Measurements from ENCODE around the gene PCSK4. TPM values are rescaled to one million over a fixed set of nuclear protein-coding genes. Genes with fewer than 3 reads are reported as not detected.

PCSK4 gene
- total and polyA plus RNA-seq, 2 of the 4 experiments (the other 2 are of a cell fraction): 0.72 to 1.7 TPM

DNA sequence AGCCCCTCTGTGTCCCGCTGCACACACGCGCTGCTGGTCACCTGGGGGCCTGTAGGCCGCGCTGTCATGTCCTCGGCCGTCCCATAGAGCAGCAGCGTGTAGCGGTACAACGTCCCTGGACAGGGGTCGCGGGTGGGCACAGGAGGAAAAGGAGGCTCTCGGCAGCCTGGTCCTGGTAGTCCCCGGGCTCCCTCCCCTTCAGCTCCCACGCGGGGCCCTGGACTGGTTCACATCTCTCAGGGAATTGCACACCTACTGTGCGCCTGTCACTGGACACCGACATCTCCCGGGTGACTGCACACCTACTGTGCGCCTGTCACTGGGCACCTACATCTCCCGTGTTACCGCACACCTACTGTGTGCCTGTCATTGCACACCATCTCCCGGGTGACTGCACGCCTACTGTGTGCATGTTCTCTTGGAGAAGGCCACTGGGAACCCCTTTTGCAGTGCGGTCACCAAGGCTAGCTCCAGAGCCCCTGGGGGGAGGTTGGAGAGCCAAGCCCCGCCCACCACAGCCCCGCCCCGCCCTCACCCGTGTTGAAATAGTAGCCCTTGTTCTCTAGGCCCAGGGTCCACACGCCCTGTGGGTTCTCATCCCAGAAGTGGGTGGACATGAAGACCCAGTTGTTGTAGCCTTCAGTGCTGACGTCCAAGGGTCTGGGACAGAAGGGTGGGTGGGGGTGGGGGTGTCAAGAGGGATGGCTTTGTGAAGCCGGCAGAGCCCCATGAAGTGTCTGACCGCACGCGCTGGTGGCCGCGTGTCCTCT is 7.6 kb downstream of the PCSK4 start:
- H3K27me3 ChIP-seq (ENCODE audit: control insufficient read depth, insufficient read depth, low read length): no peaks in the 10 kb centered on the region
- H3K4me2 ChIP-seq (ENCODE audit: low read depth, low read length): no peak overlapping the region
- H2BK120ac ChIP-seq (ENCODE audit: low read depth, low read length): no peak overlapping the region
- H2BK20ac ChIP-seq (ENCODE audit: low read depth, low read length): no peak overlapping the region
- peaks cover 6 to 11% of the 10 kb centered on the region in 2 experiments for H3K79me1 ChIP-seq (ENCODE audit: low read depth in 1 of 2, low read length in 2 of 2)
- in situ Hi-C loops (cut with MboI; ENCODE audit: low sequenced_read_pairs): no loop called here
- no peak overlapping the region for H4K5ac ChIP-seq (ENCODE audit: low read depth, low read length)
- no peak overlapping the region for H3K4ac ChIP-seq (ENCODE audit: low read depth, low read length)
- H3K4me3 ChIP-seq (ENCODE audit: insufficient read depth, low read depth, low read length): no peak overlapping the region
- H4K91ac ChIP-seq (ENCODE audit: insufficient read depth, low read depth, low read length): no peak overlapping the region
- no peaks in the 10 kb centered on the region for H3K4me1 ChIP-seq (ENCODE audit: control insufficient read depth, insufficient read depth, low read length)
- no peak overlapping the region for H4K8ac ChIP-seq (ENCODE audit: low read depth in 2 of 2, low read length in 2 of 2)
- no peak overlapping the region for H3K18ac ChIP-seq (ENCODE audit: low read depth, low read length)
- no peak for DNase-seq
- no peak overlapping the region for H2BK15ac ChIP-seq (ENCODE audit: low read depth, low read length)
- H2BK5ac ChIP-seq (ENCODE audit: low read depth, low read length, poor library complexity, severe bottlenecking): no peak overlapping the region
- H3K14ac ChIP-seq (replicated peaks; ENCODE audit: low read depth, low read length): no peak overlapping the region
- no peaks in the 10 kb centered on the region for H3K9me1 ChIP-seq (ENCODE audit: insufficient read depth, low read length)
- no peak overlapping the region for H2AK9ac ChIP-seq (replicated peaks; ENCODE audit: low read depth, low read length, poor library complexity)
- intact Hi-C loops (cut with micrococcal nuclease): no loop called here
- ChIA-PET POLR2A (ENCODE audit: unreplicated experiment) (no interaction called here), CTCF (no interaction called here)
- H3K56ac ChIP-seq (ENCODE audit: extremely low read depth, insufficient read depth, low read length): no peak overlapping the region
- peak overlapping the region; percentile 51 for H2AFZ ChIP-seq (replicated peaks; ENCODE audit: low read length, poor library complexity)
- no peak for ATAC-seq (ENCODE audit: low read depth)
- H3K9ac ChIP-seq (ENCODE audit: low read depth, low read length): no peak overlapping the region
- peaks cover 5% of the 10 kb centered on the region for H4K20me1 ChIP-seq (ENCODE audit: insufficient read depth, low read length)
- dilution Hi-C loops (cut with HindIII; ENCODE audit: low sequenced_read_pairs, unreplicated experiment): no loop called here
- no peaks in the 10 kb centered on the region for H3K9me3 ChIP-seq (ENCODE audit: control insufficient read depth, insufficient read depth, low read length)
- H2AK5ac ChIP-seq (ENCODE audit: low read depth, low read length): no peak overlapping the region
- TF ChIP-seq BHLHE40 (IDR thresholded peaks at IDR 0.05; ENCODE audit: low read depth, low read length) (no peak), CTCF (conservative IDR thresholded peaks at IDR 0.05; ENCODE audit: low read depth, low read length) (no peak)
- H3K23ac ChIP-seq (ENCODE audit: low read depth, low read length): no peak overlapping the region
- H3K27ac ChIP-seq (ENCODE audit: insufficient read depth, low read length): no peak overlapping the region
- H3K36me3 ChIP-seq (ENCODE audit: control insufficient read depth, insufficient read depth, low read length): no peaks in the 10 kb centered on the region
- 83% methylated on average over 17 of the region's 37 CpGs; no CpG with 5 or more reads in 1 of the 2 experiments for WGBS, 2 experiments (ENCODE audit: extremely low coverage in 2 of 2, insufficient read length in 1 of 2)
- no TSS peak for BruUV-seq (replicated peaks)

Data from IMR-90 (cell line).